Hepatocyte (in vitro differentiated cells): Measurements from ENCODE around the gene WDR86. TPM values are rescaled to one million over a fixed set of nuclear protein-coding genes. Genes with fewer than 3 reads are reported as not detected.
A peak's percentile ranks its signal among the peaks of the same experiment; 100 is the strongest.

ENCODE experiments used
- DNase-seq: peaks from one replicate; pipeline ENCODE4 v3.0.0-alpha.2; 2016; ENCODE audit warnings: low spot score
- H2AFZ ChIP-seq: fragments of 200-600 bp; sonication (generic); 2 replicates; pipeline ENCODE4 v1.6.0; 2016; ENCODE audit warnings: antibody characterized with exemption, mild to moderate bottlenecking
- H3K27ac ChIP-seq: fragments of 200-600 bp; sonication (generic); 2 replicates; pipeline ENCODE4 v1.5.1; 2016; ENCODE audit warnings: mild to moderate bottlenecking
- H3K27me3 ChIP-seq: fragments of 200-600 bp; sonication (generic); 2 replicates; pipeline ENCODE4 v1.6.1; 2016
- H3K36me3 ChIP-seq: fragments of 200-600 bp; sonication (generic); replicated peaks from 2 replicates; pipeline ENCODE4 v1.5.1; 2016; ENCODE audit warnings: low read depth; ENCODE audit not compliant: insufficient read depth
- H3K4me1 ChIP-seq: fragments of 200-600 bp; sonication (generic); 2 replicates; pipeline ENCODE4 v1.5.1; 2016; ENCODE audit warnings: mild to moderate bottlenecking, moderate library complexity; ENCODE audit not compliant: insufficient read depth
- H3K4me2 ChIP-seq: fragments of 200-600 bp; sonication (generic); 2 replicates; pipeline ENCODE4 v1.6.0; 2016
- H3K4me3 ChIP-seq: fragments of 200-600 bp; sonication (generic); 2 replicates; pipeline ENCODE4 v1.5.1; 2016; ENCODE audit warnings: mild to moderate bottlenecking
- H3K79me2 ChIP-seq: fragments of 200-600 bp; sonication (generic); 2 replicates; pipeline ENCODE4 v1.6.0; 2017; ENCODE audit warnings: mild to moderate bottlenecking
- H3K9me2 ChIP-seq: fragments of 200-600 bp; sonication (generic); replicated peaks from 2 replicates; pipeline ENCODE4 v1.6.0; 2017; ENCODE audit warnings: mild to moderate bottlenecking; ENCODE audit not compliant: insufficient read depth
- H3K9me3 ChIP-seq: fragments of 200-600 bp; sonication (generic); 2 replicates; pipeline ENCODE4 v1.5.1; 2016; ENCODE audit warnings: low read depth, mild to moderate bottlenecking
- H4K20me1 ChIP-seq: fragments of 200-600 bp; sonication (generic); 2 replicates; pipeline ENCODE4 v1.6.0; 2016; ENCODE audit warnings: mild to moderate bottlenecking; ENCODE audit not compliant: insufficient read depth, poor library complexity, severe bottlenecking
- EZH2 ChIP-seq: fragments of 200-600 bp; sonication (generic); IDR thresholded peaks from 2 replicates; pipeline ENCODE4 v1.6.1; 2016; ENCODE audit warnings: antibody characterized with exemption, mild to moderate bottlenecking, borderline replicate concordance
- EZH2phosphoT487 ChIP-seq: fragments of 200-600 bp; sonication (generic); IDR thresholded peaks from one replicate; pipeline ENCODE4 v1.6.1; 2018; ENCODE audit warnings: antibody characterized with exemption, mild to moderate bottlenecking, low read depth, moderate library complexity; ENCODE audit not compliant: unreplicated experiment, severe bottlenecking
- WGBS: methylation state at CpG from one replicate; pipeline ENCODE4 v1.1.6; 2016; ENCODE audit warnings: low lambda C conversion rate; ENCODE audit errors: missing lambda C conversion rate; 5-methylcytosine and 5-hydroxymethylcytosine counted together
- polyA plus RNA-seq: library from polyadenylated mRNA; unstranded; fragments of >200 nt; fragmentation: Nextera tagmentation; extraction: Ambion mirVana; gene quantifications from 2 replicates; pipeline ENCODE4 v1.2.1, GENCODE V29; 2016
- total RNA-seq: library from RNA; depleted of rRNA; stranded (reverse); fragments of >200 nt; gene quantifications from 2 replicates; pipeline ENCODE4 v1.2.3, GENCODE V29; 2014
- TF ChIP-seq, protein P1 (sequence below): fragments of 200-600 bp; sonication (generic); IDR thresholded peaks from 2 replicates; pipeline ENCODE4 v1.5.1; 2016; ENCODE audit warnings: antibody characterized with exemption, mild to moderate bottlenecking; ENCODE audit not compliant: poor library complexity

WDR86 gene
- total and polyA plus RNA-seq, 2 experiments from 2014 or later: 10.6 to 12.4 TPM

DNA sequence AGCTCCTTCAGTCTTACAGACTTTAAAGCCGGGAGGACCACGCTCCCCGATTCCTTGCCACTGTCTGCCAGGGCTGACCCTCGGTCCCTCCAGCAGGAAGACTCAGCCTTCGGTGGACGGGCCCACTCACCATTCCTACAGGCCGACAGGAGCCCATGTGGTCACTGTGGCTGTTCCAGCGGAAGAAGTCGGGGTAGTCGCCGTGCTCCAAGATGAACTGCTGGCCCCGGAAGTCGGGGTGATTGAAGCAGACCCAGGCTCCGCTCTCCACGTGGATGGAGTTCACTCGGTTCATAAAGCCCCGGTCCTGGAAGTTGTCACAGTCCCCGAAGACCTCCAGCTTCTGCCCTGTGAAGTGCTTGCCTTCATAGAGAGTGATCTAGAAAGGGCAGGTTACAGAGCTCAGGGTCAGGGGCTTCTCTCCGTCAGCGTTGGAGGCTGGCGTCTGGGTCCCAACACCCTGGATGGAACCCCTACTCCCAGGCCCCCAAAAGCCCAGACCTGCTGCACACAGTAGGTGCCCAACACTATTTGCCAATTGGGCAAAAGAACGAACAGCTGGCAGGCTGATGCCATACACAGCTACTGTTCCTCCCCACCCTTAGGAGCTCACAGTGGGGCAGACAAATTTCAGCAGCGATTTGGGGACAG, 28.2 kb upstream of the WDR86 start:
- no peak for TF ChIP-seq EZH2
- no peak for TF ChIP-seq EZH2phosphoT487
- TF ChIP-seq, protein P1, sequence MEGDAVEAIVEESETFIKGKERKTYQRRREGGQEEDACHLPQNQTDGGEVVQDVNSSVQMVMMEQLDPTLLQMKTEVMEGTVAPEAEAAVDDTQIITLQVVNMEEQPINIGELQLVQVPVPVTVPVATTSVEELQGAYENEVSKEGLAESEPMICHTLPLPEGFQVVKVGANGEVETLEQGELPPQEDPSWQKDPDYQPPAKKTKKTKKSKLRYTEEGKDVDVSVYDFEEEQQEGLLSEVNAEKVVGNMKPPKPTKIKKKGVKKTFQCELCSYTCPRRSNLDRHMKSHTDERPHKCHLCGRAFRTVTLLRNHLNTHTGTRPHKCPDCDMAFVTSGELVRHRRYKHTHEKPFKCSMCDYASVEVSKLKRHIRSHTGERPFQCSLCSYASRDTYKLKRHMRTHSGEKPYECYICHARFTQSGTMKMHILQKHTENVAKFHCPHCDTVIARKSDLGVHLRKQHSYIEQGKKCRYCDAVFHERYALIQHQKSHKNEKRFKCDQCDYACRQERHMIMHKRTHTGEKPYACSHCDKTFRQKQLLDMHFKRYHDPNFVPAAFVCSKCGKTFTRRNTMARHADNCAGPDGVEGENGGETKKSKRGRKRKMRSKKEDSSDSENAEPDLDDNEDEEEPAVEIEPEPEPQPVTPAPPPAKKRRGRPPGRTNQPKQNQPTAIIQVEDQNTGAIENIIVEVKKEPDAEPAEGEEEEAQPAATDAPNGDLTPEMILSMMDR: no peak
- no peaks in the 10 kb centered on the region for H3K9me3 ChIP-seq
- H4K20me1 ChIP-seq: no peaks in the 10 kb centered on the region
- H3K4me1 ChIP-seq: peaks cover 5% of the 10 kb centered on the region
- H2AFZ ChIP-seq: no peak overlapping the region
- H3K79me2 ChIP-seq: no peaks in the 10 kb centered on the region
- no peak for DNase-seq
- H3K36me3 ChIP-seq: no peaks in the 10 kb centered on the region
- WGBS: 92% methylated on average over 19 of the region's 23 CpGs
- no peaks in the 10 kb centered on the region for H3K9me2 ChIP-seq
- H3K4me3 ChIP-seq: no peak overlapping the region
- no peak overlapping the region for H3K27ac ChIP-seq
- no peak overlapping the region for H3K4me2 ChIP-seq
- H3K27me3 ChIP-seq: no peaks in the 10 kb centered on the region

DNA sequence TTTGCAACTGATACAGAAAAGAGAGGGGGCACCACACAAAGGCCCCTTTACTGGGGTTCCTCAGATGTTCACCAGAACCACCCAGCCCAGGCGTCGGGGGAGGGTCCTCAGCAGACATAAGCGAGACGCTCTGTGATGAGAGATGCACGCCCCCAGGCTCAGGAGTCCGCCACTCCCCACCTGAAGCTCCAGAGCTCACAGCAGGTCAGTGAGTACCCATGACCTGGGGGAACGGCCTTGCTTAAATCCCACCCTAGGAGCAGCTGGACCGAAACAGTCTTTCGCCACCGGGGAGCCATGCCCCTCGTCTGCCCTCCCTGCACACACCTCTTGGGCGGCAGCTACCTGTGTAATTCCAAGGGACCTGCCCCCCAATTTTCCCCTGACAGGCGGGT, 27.3 kb upstream of the WDR86 start:
- TF ChIP-seq, protein P1: no peak
- TF ChIP-seq EZH2 (no peak), EZH2phosphoT487 (no peak)
- no peaks in the 10 kb centered on the region for H4K20me1 ChIP-seq
- no peak overlapping the region for H2AFZ ChIP-seq
- no peaks in the 10 kb centered on the region for H3K27me3 ChIP-seq
- no peaks in the 10 kb centered on the region for H3K79me2 ChIP-seq
- DNase-seq: no peak
- H3K9me2 ChIP-seq: no peaks in the 10 kb centered on the region
- no peak overlapping the region for H3K27ac ChIP-seq
- WGBS: 79% methylated on average over 13 of the region's 13 CpGs
- H3K36me3 ChIP-seq: no peaks in the 10 kb centered on the region
- no peak overlapping the region for H3K4me3 ChIP-seq
- no peaks in the 10 kb centered on the region for H3K9me3 ChIP-seq
- no peak overlapping the region for H3K4me2 ChIP-seq
- peaks cover 5% of the 10 kb centered on the region for H3K4me1 ChIP-seq

DNA sequence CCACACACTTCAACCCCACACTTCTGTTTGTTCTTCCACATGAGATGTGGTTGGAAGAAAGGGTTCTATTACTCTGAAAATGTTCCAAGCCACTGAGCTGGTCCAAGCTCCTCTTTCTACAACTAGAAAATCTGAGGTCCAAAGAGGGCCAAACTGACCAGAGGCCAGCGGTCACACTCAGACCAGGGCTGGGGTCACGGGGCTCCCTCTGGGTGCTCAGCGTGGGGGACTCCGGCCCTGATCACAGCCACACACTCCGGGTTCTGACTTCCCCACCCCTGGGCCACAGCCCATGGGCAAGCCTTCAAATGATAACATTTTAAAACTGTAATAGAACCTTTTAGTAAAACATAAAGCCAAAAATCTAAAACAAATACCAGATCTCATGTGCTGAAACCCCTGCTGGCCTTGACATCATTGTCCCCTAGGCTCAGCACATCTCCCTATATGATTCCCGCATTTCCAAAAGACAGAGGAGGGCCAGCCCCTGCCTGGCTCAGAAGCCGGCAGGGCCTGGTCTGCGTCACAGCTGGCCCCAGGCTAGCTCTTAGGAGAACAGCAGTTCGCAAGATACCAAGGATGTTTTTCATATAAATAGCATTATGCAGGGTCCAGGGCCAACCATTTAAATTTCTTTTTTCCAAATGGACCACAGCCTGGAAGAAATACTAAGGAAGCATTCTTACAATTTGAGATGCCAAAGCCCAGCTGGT, 26.8 kb upstream of the WDR86 start:
- TF ChIP-seq EZH2 (no peak), EZH2phosphoT487 (no peak)
- TF ChIP-seq, protein P1: no peak
- peak; percentile 38 for DNase-seq
- H4K20me1 ChIP-seq: no peaks in the 10 kb centered on the region
- no peaks in the 10 kb centered on the region for H3K9me3 ChIP-seq
- H3K4me1 ChIP-seq: peaks cover 5% of the 10 kb centered on the region
- no peaks in the 10 kb centered on the region for H3K36me3 ChIP-seq
- H3K79me2 ChIP-seq: no peaks in the 10 kb centered on the region
- no peak overlapping the region for H3K4me3 ChIP-seq
- no peaks in the 10 kb centered on the region for H3K9me2 ChIP-seq
- H3K4me2 ChIP-seq: no peak overlapping the region
- no peaks in the 10 kb centered on the region for H3K27me3 ChIP-seq
- no peak overlapping the region for H2AFZ ChIP-seq
- 69% methylated on average over 9 of the region's 9 CpGs for WGBS
- no peak overlapping the region for H3K27ac ChIP-seq
